NB4 (cell line): ENCODE measurements around the gene TNRC18.

Source experiments
- DNase-seq: peaks from one replicate; pipeline ENCODE4 v3.0.0; 2010; ENCODE audit warnings: low read depth
- H3K4me3 ChIP-seq: one replicate; pipeline ENCODE4 v1.5.1; 2011; ENCODE audit warnings: mild to moderate bottlenecking, low read depth, low read length, moderate library complexity
- MYC ChIP-seq: IDR thresholded peaks from 2 replicates; pipeline ENCODE4 v1.6.1; 2011; ENCODE audit warnings: low read depth, low read length
- POLR2A ChIP-seq: IDR thresholded peaks from 2 replicates; pipeline ENCODE4 v1.6.1; 2011; ENCODE audit warnings: mild to moderate bottlenecking; ENCODE audit not compliant: insufficient read length; ENCODE audit errors: extremely low read depth
- TF ChIP-seq, protein P1 (sequence below): IDR thresholded peaks from 2 replicates; pipeline ENCODE4 v1.6.1; 2011; ENCODE audit warnings: low read depth, low read length
- TF ChIP-seq, protein P2 (sequence below): IDR thresholded peaks from one replicate; pipeline ENCODE4 v1.5.1; 2012; ENCODE audit warnings: low read depth, low read length

Gene TNRC18

DNA sequence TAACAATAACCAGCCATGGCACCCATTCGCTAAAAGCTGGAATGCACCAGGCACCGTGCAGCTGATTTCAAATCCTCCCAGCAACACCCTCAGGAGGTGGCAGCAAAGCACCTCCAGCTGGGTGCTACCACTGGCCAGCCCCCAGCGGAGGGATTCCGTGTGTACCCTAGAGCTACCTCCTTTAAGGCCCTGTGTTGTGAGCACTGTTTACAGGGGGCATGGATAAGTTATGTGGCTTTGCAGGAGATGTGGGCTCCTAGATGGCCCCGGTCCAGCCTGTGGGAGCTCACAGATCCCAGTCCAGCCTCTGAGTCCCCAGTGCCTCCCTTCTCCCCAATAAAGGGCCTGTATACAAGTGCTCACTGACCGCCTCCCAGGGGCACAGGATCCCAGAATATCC is 27.1 kb downstream of the TNRC18 start:
- H3K4me3 ChIP-seq = peak overlapping the region; percentile 96
- DNase-seq = peak; percentile 94
- TF ChIP-seq, protein P1, sequence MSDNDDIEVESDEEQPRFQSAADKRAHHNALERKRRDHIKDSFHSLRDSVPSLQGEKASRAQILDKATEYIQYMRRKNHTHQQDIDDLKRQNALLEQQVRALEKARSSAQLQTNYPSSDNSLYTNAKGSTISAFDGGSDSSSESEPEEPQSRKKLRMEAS = 0 out of 2 replicates have a peak, but pooled peaks have one; percentile 4
- TF ChIP-seq POLR2A (no peak), MYC (no peak)
- TF ChIP-seq, protein P2, sequence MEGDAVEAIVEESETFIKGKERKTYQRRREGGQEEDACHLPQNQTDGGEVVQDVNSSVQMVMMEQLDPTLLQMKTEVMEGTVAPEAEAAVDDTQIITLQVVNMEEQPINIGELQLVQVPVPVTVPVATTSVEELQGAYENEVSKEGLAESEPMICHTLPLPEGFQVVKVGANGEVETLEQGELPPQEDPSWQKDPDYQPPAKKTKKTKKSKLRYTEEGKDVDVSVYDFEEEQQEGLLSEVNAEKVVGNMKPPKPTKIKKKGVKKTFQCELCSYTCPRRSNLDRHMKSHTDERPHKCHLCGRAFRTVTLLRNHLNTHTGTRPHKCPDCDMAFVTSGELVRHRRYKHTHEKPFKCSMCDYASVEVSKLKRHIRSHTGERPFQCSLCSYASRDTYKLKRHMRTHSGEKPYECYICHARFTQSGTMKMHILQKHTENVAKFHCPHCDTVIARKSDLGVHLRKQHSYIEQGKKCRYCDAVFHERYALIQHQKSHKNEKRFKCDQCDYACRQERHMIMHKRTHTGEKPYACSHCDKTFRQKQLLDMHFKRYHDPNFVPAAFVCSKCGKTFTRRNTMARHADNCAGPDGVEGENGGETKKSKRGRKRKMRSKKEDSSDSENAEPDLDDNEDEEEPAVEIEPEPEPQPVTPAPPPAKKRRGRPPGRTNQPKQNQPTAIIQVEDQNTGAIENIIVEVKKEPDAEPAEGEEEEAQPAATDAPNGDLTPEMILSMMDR = peak; percentile 52

DNA sequence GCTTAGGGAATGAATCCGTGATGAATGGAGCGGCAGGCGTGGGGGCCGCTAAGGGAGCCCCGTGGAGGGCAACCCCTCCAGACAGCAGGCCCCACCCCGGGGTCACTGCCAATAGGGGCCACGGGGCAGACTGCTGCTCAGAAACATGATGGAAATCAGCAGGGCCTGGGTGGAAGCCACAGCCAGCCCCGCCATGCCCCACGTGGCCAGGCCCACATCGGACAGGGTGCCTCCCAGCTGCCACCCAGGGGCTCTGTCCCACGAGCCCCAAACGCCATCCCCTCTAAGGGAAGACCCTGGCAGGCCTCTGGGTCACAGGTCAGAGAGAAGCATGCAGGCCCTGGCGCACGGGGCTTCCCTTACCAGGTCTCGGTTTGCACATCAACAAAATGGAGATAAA is 28.4 kb downstream of the TNRC18 start:
- H3K4me3 ChIP-seq = peak overlapping the region; percentile 96
- peak; percentile 56 for DNase-seq
- peak; percentile 27; the same call in 1 of the 2 replicates for TF ChIP-seq MYC
- TF ChIP-seq POLR2A = no peak
- TF ChIP-seq, protein P1 = peak; percentile 72

DNA sequence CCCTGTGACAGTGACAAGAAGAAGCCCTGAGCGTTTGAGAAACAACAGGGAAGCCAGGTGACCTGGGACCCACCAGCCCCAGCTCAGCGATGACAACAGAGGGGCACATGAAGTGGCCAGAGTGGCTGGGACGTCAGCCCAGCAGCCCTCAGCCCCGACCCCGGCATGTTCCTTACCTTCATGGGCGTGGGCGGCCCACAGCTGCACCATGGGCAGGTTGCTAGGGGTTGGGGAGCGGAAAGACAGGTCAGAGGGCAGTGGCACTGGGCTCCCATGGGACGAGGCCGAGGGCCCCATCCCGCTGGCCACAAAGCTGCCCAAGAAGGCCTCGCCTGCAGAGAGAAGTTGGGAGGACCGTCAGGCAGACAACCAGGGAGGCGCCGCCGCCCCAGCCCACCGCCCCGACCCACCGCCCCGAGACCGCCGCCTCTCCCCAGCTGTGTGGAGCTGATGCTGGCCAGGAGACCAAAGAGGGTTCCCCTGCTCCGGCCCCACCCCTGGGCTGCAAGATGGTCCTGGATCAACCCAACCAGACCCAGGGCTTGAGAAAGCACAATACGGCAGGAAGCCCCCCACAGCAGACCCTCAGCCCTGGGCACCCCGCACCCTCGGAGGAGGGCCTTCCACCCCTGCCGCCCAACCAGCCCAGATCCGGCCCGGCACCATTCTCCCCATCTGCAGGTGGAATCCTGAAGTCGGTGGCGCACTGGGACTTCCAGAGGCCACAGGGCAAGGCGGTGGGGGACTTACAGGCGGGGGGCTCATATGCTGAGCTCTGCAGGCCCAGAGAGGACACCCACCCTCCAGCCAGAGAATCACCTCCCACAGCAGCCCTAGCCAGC is 29.1 kb downstream of the TNRC18 start:
- peak overlapping the region; percentile 96 for H3K4me3 ChIP-seq
- DNase-seq = no peak
- TF ChIP-seq, protein P2 = no peak
- TF ChIP-seq POLR2A (no peak), MYC (no peak)
- TF ChIP-seq, protein P1 = no peak

DNA sequence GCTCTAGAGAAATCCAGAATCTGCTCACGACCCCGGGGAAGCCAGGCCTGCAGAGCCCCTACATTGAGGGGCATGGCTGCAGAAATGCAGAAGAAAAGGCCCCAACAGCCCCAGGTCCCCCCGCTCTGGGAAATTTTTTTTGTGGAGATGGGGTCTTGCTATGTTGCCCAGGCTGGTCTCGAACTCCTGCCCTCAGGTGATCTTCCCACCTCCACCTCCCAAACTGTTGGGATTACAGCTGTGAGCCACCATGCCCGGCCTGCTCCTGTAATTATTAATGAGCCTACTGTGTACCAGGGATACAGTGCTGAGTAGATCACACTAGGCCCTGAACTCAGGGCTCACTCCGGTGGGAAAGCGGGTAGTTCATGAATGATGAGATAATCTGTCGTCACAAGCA is 29.9 kb downstream of the TNRC18 start:
- H3K4me3 ChIP-seq = peak overlapping the region; percentile 4
- TF ChIP-seq, protein P2 = no peak

DNA sequence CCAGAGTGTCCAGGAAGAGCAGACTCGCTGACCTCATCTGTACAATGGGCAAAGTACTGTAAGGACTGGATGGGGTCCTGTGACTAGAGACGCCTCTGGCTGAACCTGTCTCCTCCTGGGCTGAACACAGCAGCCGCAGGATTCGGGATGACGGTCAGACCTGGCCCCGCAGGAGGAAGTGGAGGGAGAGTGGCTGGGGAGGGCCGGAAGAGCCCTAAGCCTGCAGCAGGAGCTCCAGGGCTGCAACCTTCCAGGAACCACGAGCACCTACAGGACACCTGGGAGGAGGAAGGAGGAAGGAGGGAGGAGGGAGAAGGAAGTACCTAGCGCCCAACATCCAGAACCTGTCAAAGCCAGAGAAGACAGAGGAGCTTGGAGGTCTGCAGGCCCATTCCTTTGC is 30.3 kb downstream of the TNRC18 start:
- DNase-seq = no peak
- no peak overlapping the region for H3K4me3 ChIP-seq
- TF ChIP-seq, protein P1 = no peak
- TF ChIP-seq MYC (no peak), POLR2A (no peak)
- TF ChIP-seq, protein P2 = no peak

More for the DNA sequence above, 29.9 kb downstream of the TNRC18 start:
- no peak for DNase-seq

DNA sequence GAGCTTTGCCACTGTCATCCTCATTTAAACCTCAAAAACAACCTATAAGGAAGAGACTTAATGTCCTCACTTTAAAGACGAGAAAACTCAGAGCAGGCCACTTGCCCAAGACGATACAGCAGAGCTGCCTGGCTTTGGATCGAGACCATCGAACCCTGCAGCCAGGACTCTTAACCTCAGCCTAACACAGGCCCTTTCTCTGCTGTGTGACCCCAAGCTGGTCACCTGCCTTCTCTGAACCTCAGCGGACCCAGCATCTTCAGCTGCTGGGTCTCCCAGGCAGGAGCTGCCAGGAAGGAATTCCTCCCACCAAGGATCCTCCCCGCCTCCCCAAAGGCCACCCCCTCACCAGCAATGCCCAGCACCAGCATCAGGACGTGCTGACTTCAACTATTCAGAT is 32.7 kb downstream of the TNRC18 start:
- no peak overlapping the region for H3K4me3 ChIP-seq
- TF ChIP-seq POLR2A = no peak
- TF ChIP-seq, protein P2 = no peak
- TF ChIP-seq, protein P1 = no peak
- DNase-seq = no peak
